ENCODE data around the gene EPB41L4B. TPM values are rescaled to one million over a fixed set of nuclear protein-coding genes. Genes with fewer than 3 reads are reported as not detected.
A peak's percentile ranks its signal among the peaks of the same experiment; 100 is the strongest.
"Not testable (repeated sequence)": the region's sequence is repeated elsewhere in the genome, so short reads cannot be mapped to it uniquely, and the experiment has no call there.

The EPB41L4B gene
- total RNA-seq, 1 experiment from 2014 or later: 20.2 TPM

DNA sequence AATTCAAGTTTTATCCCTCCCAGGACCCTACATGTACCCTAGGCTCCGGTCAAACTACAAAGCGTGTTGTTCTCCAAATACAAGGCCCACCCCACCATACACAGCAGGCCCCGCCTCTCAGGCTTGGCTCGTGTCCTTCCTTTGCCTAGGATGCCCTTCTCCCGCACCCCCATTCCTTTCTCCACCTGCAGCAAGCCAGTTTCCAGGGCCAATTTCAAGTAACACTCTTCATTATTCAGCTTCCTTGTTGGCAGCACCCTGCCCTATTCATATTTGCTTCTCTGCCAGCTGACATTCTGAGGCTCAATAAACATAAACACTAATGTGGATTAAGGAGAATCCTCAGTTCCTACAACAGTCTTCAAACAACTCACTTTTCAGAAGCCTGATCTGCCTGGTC lies 31.7 kb downstream of the EPB41L4B start:
- peaks cover 22% of the 10 kb centered on the region for H3K4me1 Mint-ChIP-seq (ENCODE audit: insufficient read depth, unreplicated experiment)
- H3K4me3 Mint-ChIP-seq (ENCODE audit: unreplicated experiment): no peak overlapping the region
- intact Hi-C loops (cut with micrococcal nuclease): no loop called here
- no peaks in the 10 kb centered on the region for H3K36me3 Mint-ChIP-seq (ENCODE audit: insufficient read depth, unreplicated experiment)
- H3K27ac Mint-ChIP-seq (ENCODE audit: low read depth, unreplicated experiment): peak overlapping the region; percentile 52
- CTCF ChIA-PET: interaction anchor here (0.6 kb wide), 1 partner anchor 8 kb away, joined by 4 read pairs; no protein-coding TSS in a partner anchor
- H3K27me3 Mint-ChIP-seq (ENCODE audit: insufficient read depth, unreplicated experiment): no peaks in the 10 kb centered on the region
- no peaks in the 10 kb centered on the region for H3K9me3 Mint-ChIP-seq (ENCODE audit: unreplicated experiment)
- no peak for DNase-seq (ENCODE audit: unreplicated experiment)
- no peak for TF ChIP-seq CTCF (IDR thresholded peaks at IDR 0.05; ENCODE audit: unreplicated experiment)
- BruUV-seq (replicated peaks): no TSS peak
- POLR2A ChIA-PET: no interaction called here

GRCh38 chr9:109286981-109287380 lies 33.9 kb downstream of the EPB41L4B start:
- Mint-ChIP-seq H3K27ac (ENCODE audit: low read depth, unreplicated experiment) (peak overlapping the region; percentile 55), H3K4me1 (ENCODE audit: insufficient read depth, unreplicated experiment) (peaks cover 22% of the 10 kb centered on the region), H3K4me3 (ENCODE audit: unreplicated experiment) (peak overlapping the region; percentile 2), H3K9me3 (ENCODE audit: unreplicated experiment) (no peaks in the 10 kb centered on the region), H3K36me3 (ENCODE audit: insufficient read depth, unreplicated experiment) (no peaks in the 10 kb centered on the region), H3K27me3 (ENCODE audit: insufficient read depth, unreplicated experiment) (no peaks in the 10 kb centered on the region)
- intact Hi-C loops (cut with micrococcal nuclease): no loop called here
- TF ChIP-seq CTCF (IDR thresholded peaks at IDR 0.05; ENCODE audit: unreplicated experiment): no peak
- DNase-seq (ENCODE audit: unreplicated experiment): no peak
- ChIA-PET POLR2A (interaction anchor here (1.0 to 2.0 kb wide), 2 partner anchors 10 to 29 kb away, joined by 5 to 7 read pairs; no protein-coding TSS in a partner anchor), CTCF (interaction anchor here (0.6 to 1.3 kb wide), 5 partner anchors 11 to 457 kb away, joined by 3 to 4 read pairs (median 3); no protein-coding TSS in a partner anchor)
- BruUV-seq (replicated peaks): no TSS peak

GRCh38 chr9:109286571-109286977 lies 34.3 kb downstream of the EPB41L4B start:
- POLR2A ChIA-PET: interaction anchor here (1.0 to 2.0 kb wide), 2 partner anchors 11 to 30 kb away, joined by 5 to 7 read pairs; no protein-coding TSS in a partner anchor
- Mint-ChIP-seq H3K9me3 (ENCODE audit: unreplicated experiment) (no peaks in the 10 kb centered on the region), H3K4me1 (ENCODE audit: insufficient read depth, unreplicated experiment) (peaks cover 22% of the 10 kb centered on the region), H3K4me3 (ENCODE audit: unreplicated experiment) (peak overlapping the region; percentile 2), H3K27ac (ENCODE audit: low read depth, unreplicated experiment) (peak overlapping the region; percentile 55), H3K36me3 (ENCODE audit: insufficient read depth, unreplicated experiment) (no peaks in the 10 kb centered on the region), H3K27me3 (ENCODE audit: insufficient read depth, unreplicated experiment) (no peaks in the 10 kb centered on the region)
- CTCF ChIA-PET: interaction anchor here (0.6 to 1.3 kb wide), 5 partner anchors 11 to 457 kb away, joined by 3 to 4 read pairs (median 3); no protein-coding TSS in a partner anchor
- no TSS peak for BruUV-seq (replicated peaks)
- TF ChIP-seq CTCF (IDR thresholded peaks at IDR 0.05; ENCODE audit: unreplicated experiment): no peak
- intact Hi-C loops (cut with micrococcal nuclease): no loop called here
- DNase-seq (ENCODE audit: unreplicated experiment): peak; percentile 77

DNA sequence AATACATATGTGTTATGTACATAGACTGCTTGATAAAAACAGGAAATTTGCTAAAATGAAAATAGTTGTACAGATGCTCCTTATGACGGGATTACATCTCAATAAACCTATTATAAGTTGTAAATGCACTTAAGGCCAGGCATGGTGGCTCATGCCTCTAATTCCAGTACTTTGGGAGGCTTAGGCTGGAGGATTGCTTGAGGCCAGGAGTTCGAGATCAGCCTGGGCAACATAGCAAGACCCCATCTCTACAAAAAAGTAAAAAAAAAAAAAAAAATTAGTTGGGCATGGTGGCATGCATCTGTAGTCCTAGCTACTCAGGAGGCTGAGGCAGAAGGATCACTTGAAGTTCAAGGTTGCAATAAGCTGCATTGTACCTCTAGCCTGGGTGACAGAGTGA lies 37.2 kb downstream of the EPB41L4B start:
- CTCF ChIA-PET: interaction anchor here (0.6 kb wide), 2 partner anchors 11 to 33 kb away, joined by 3 read pairs; no protein-coding TSS in a partner anchor
- H3K27ac Mint-ChIP-seq (ENCODE audit: low read depth, unreplicated experiment); BruUV-seq (replicated peaks); intact Hi-C loops (cut with micrococcal nuclease); DNase-seq (ENCODE audit: unreplicated experiment); POLR2A ChIA-PET; H3K9me3 Mint-ChIP-seq (ENCODE audit: unreplicated experiment); H3K4me3 Mint-ChIP-seq (ENCODE audit: unreplicated experiment); H3K36me3 Mint-ChIP-seq (ENCODE audit: insufficient read depth, unreplicated experiment); H3K27me3 Mint-ChIP-seq (ENCODE audit: insufficient read depth, unreplicated experiment): not testable (repeated sequence)
- H3K4me1 Mint-ChIP-seq (ENCODE audit: insufficient read depth, unreplicated experiment): peaks cover 17% of the 10 kb centered on the region

Data from MCF 10A (cell line).